ENCODE measurements around the gene SLTM.

- TF ChIP-seq, protein P1, sequence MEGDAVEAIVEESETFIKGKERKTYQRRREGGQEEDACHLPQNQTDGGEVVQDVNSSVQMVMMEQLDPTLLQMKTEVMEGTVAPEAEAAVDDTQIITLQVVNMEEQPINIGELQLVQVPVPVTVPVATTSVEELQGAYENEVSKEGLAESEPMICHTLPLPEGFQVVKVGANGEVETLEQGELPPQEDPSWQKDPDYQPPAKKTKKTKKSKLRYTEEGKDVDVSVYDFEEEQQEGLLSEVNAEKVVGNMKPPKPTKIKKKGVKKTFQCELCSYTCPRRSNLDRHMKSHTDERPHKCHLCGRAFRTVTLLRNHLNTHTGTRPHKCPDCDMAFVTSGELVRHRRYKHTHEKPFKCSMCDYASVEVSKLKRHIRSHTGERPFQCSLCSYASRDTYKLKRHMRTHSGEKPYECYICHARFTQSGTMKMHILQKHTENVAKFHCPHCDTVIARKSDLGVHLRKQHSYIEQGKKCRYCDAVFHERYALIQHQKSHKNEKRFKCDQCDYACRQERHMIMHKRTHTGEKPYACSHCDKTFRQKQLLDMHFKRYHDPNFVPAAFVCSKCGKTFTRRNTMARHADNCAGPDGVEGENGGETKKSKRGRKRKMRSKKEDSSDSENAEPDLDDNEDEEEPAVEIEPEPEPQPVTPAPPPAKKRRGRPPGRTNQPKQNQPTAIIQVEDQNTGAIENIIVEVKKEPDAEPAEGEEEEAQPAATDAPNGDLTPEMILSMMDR (IDR thresholded peaks at IDR 0.05; ENCODE audit: low read depth, low read length): no peak
- TF ChIP-seq EZH2phosphoT487 (IDR thresholded peaks at IDR 0.05; ENCODE audit: low read depth): no peak
Observed at GRCh38 chr15:58900631-58901030, 32.8 kb downstream of the SLTM start.
